ENCODE data around the gene C2orf68. TPM values are rescaled to one million over a fixed set of nuclear protein-coding genes. Genes with fewer than 3 reads are reported as not detected.
A peak's percentile ranks its signal among the peaks of the same experiment; 100 is the strongest.

The C2orf68 gene
- total and polyA plus RNA-seq, 2 of the 13 experiments (the other 11 are each of a cell fraction or from before 2014, with no cell fraction given) = 47.1 to 77.4 TPM

DNA sequence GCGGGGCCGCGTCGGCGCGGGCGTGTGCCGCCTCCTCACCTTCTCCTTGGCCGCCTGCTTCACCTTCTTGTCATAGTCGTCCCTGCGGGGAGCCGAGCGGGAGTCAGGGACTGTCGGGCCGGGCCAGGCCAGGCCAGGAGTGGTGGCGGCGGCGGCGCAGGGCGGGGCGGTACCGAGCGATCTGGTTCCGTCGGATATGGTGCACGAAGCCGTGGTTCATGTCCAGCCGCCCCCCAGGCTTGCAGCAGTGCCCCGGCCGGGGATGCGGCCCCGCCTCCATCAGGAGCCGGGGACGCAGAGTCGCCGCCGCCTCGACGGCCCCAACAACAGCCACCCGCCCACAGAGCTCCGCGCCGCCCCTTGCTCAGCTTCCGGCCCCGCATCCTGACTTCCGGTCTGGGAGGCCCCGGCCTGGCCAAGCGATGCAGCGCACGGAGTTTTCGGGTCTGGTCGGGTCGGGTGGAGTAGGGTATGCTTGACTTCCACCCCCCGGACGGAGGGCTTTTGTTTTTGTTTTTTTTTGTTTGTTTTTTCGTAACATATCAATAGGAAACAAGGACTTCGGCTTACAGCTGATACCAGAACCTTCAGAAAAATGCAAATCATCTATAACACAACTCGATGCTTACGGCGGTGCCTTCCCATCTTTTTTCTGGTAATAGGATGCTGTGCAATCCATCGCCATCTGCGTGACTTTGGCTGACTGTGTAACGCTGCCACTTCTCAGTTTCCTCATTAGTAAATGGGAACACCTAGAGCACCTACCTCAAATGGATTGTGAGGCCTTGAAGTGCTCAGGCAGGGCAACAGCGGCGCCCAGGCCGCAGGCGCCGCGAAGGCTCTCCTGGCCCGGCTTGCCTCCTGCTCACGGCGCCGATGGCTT is at the start of gene C2orf68 (continued):
- TF ChIP-seq, protein P1, sequence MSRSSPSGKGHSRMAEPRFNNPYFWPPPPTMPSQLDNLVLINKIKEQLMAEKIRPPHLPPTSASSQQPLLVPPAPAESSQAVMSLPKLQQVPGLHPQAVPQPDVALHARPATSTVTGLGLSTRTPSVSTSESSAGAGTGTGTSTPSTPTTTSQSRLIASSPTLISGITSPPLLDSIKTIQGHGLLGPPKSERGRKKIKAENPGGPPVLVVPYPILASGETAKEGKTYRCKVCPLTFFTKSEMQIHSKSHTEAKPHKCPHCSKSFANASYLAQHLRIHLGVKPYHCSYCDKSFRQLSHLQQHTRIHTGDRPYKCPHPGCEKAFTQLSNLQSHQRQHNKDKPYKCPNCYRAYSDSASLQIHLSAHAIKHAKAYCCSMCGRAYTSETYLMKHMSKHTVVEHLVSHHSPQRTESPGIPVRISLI (CRISPR knock-in tag; IDR thresholded peaks at IDR 0.05; ENCODE audit: borderline replicate concordance) = peak; percentile 41; the same call in 1 of the 2 replicates
- TF ChIP-seq SP5 (CRISPR knock-in tag; IDR thresholded peaks at IDR 0.05; ENCODE audit: borderline replicate concordance, low read depth) (peak; percentile 66; the same call in 1 of the 2 replicates), ZKSCAN1 (IDR thresholded peaks at IDR 0.05; ENCODE audit: low read length) (no peak), ZNF550 (CRISPR knock-in tag; IDR thresholded peaks at IDR 0.05; ENCODE audit: borderline replicate concordance) (no peak), ZNF335 (CRISPR knock-in tag; IDR thresholded peaks at IDR 0.05) (peak; percentile 86), SMYD3 (CRISPR knock-in tag; IDR thresholded peaks at IDR 0.05) (no peak), GTF3A (CRISPR knock-in tag; conservative IDR thresholded peaks at IDR 0.05) (no peak; the same call in 1 of the 2 replicates), CENPT (CRISPR knock-in tag; IDR thresholded peaks at IDR 0.05; ENCODE audit: low read depth) (no peak; the same call in 1 of the 2 replicates), HCFC1 (IDR thresholded peaks at IDR 0.05; ENCODE audit: low read depth, low read length) (peak; percentile 52), ZSCAN31 (CRISPR knock-in tag; IDR thresholded peaks at IDR 0.05; ENCODE audit: low read depth) (peak; percentile 95), TAF15 (IDR thresholded peaks at IDR 0.05; ENCODE audit: low read depth, low read length, poor library complexity, severe bottlenecking) (peak; percentile 54), PPARG (CRISPR knock-in tag; conservative IDR thresholded peaks at IDR 0.05) (peak; percentile 62; the same call in 1 of the 2 replicates), ZNF567 (CRISPR knock-in tag; IDR thresholded peaks at IDR 0.05; ENCODE audit: borderline replicate concordance) (no peak), ZNF562 (CRISPR knock-in tag; IDR thresholded peaks at IDR 0.05; ENCODE audit: borderline replicate concordance) (no peak), ZNF260 (CRISPR knock-in tag; IDR thresholded peaks at IDR 0.05; ENCODE audit: borderline replicate concordance, low read depth) (0 out of 2 replicates have a peak, but pooled peaks have one; percentile 54), HOXA3 (CRISPR knock-in tag; IDR thresholded peaks at IDR 0.05) (peak; percentile 82)
- TF ChIP-seq, protein P2, sequence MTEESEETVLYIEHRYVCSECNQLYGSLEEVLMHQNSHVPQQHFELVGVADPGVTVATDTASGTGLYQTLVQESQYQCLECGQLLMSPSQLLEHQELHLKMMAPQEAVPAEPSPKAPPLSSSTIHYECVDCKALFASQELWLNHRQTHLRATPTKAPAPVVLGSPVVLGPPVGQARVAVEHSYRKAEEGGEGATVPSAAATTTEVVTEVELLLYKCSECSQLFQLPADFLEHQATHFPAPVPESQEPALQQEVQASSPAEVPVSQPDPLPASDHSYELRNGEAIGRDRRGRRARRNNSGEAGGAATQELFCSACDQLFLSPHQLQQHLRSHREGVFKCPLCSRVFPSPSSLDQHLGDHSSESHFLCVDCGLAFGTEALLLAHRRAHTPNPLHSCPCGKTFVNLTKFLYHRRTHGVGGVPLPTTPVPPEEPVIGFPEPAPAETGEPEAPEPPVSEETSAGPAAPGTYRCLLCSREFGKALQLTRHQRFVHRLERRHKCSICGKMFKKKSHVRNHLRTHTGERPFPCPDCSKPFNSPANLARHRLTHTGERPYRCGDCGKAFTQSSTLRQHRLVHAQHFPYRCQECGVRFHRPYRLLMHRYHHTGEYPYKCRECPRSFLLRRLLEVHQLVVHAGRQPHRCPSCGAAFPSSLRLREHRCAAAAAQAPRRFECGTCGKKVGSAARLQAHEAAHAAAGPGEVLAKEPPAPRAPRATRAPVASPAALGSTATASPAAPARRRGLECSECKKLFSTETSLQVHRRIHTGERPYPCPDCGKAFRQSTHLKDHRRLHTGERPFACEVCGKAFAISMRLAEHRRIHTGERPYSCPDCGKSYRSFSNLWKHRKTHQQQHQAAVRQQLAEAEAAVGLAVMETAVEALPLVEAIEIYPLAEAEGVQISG (CRISPR knock-in tag; IDR thresholded peaks at IDR 0.05) = peak; percentile 89
- TF ChIP-seq, protein P3, sequence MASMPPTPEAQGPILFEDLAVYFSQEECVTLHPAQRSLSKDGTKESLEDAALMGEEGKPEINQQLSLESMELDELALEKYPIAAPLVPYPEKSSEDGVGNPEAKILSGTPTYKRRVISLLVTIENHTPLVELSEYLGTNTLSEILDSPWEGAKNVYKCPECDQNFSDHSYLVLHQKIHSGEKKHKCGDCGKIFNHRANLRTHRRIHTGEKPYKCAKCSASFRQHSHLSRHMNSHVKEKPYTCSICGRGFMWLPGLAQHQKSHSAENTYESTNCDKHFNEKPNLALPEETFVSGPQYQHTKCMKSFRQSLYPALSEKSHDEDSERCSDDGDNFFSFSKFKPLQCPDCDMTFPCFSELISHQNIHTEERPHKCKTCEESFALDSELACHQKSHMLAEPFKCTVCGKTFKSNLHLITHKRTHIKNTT (CRISPR knock-in tag; IDR thresholded peaks at IDR 0.05) = 0 out of 2 replicates have a peak, but pooled peaks have one; percentile 45
- TF ChIP-seq, protein P4, sequence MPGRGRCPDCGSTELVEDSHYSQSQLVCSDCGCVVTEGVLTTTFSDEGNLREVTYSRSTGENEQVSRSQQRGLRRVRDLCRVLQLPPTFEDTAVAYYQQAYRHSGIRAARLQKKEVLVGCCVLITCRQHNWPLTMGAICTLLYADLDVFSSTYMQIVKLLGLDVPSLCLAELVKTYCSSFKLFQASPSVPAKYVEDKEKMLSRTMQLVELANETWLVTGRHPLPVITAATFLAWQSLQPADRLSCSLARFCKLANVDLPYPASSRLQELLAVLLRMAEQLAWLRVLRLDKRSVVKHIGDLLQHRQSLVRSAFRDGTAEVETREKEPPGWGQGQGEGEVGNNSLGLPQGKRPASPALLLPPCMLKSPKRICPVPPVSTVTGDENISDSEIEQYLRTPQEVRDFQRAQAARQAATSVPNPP (CRISPR knock-in tag; IDR thresholded peaks at IDR 0.05) = no peak
- TF ChIP-seq, protein P5, sequence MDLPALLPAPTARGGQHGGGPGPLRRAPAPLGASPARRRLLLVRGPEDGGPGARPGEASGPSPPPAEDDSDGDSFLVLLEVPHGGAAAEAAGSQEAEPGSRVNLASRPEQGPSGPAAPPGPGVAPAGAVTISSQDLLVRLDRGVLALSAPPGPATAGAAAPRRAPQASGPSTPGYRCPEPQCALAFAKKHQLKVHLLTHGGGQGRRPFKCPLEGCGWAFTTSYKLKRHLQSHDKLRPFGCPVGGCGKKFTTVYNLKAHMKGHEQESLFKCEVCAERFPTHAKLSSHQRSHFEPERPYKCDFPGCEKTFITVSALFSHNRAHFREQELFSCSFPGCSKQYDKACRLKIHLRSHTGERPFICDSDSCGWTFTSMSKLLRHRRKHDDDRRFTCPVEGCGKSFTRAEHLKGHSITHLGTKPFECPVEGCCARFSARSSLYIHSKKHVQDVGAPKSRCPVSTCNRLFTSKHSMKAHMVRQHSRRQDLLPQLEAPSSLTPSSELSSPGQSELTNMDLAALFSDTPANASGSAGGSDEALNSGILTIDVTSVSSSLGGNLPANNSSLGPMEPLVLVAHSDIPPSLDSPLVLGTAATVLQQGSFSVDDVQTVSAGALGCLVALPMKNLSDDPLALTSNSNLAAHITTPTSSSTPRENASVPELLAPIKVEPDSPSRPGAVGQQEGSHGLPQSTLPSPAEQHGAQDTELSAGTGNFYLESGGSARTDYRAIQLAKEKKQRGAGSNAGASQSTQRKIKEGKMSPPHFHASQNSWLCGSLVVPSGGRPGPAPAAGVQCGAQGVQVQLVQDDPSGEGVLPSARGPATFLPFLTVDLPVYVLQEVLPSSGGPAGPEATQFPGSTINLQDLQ (CRISPR knock-in tag; IDR thresholded peaks at IDR 0.05) = peak; percentile 91
